WTC11 (cell line): ENCODE data around the gene ZNF230.

Experiments used
- ATF1 ChIP-seq: sonication (generic); formaldehyde crosslinking; IDR thresholded peaks from 2 replicates; pipeline ENCODE4 v1.8.1; 2023; ENCODE audit warnings: mild to moderate bottlenecking, moderate library complexity, missing genetic modification reagents
- ESRRA ChIP-seq: sonication (generic); formaldehyde crosslinking; IDR thresholded peaks from 2 replicates; pipeline ENCODE4 v1.8.1; 2022; ENCODE audit warnings: mild to moderate bottlenecking, missing genetic modification reagents, borderline replicate concordance
- FOXJ3 ChIP-seq: sonication (generic); formaldehyde crosslinking; IDR thresholded peaks from 2 replicates; pipeline ENCODE4 v1.9.0; 2021; ENCODE audit warnings: missing genetic modification reagents, mild to moderate bottlenecking, borderline replicate concordance
- FOXK1 ChIP-seq: sonication (generic); formaldehyde crosslinking; IDR thresholded peaks from 2 replicates; pipeline ENCODE4 v1.8.0; 2022; ENCODE audit warnings: mild to moderate bottlenecking, moderate library complexity, missing genetic modification reagents
- IRF2 ChIP-seq: sonication (generic); formaldehyde crosslinking; IDR thresholded peaks from 2 replicates; pipeline ENCODE4 v1.8.0; 2022; ENCODE audit warnings: low read depth, missing genetic modification reagents, borderline replicate concordance
- MAX ChIP-seq: sonication (generic); formaldehyde crosslinking; IDR thresholded peaks from 2 replicates; pipeline ENCODE4 v1.8.0; 2022; ENCODE audit warnings: mild to moderate bottlenecking, missing genetic modification reagents
- OVOL2 ChIP-seq: fragments of 250-450 bp; sonication (Bioruptor Pico); IDR thresholded peaks from 2 replicates; pipeline ENCODE4 v1.9.0; 2021; ENCODE audit warnings: mild to moderate bottlenecking, borderline replicate concordance
- RORB ChIP-seq: fragments of 250-450 bp; sonication (Bioruptor Pico); IDR thresholded peaks from 2 replicates; pipeline ENCODE4 v1.9.0; 2021; ENCODE audit warnings: mild to moderate bottlenecking
- TP53 ChIP-seq: sonication (generic); formaldehyde crosslinking; IDR thresholded peaks from 2 replicates; pipeline ENCODE4 v1.8.1; 2023; ENCODE audit warnings: mild to moderate bottlenecking, missing genetic modification reagents
- ZNF416 ChIP-seq: fragments of 250-450 bp; sonication (Bioruptor Pico); IDR thresholded peaks from 2 replicates; pipeline ENCODE4 v1.9.0; 2021; ENCODE audit warnings: mild to moderate bottlenecking, inconsistent platforms
- TF ChIP-seq, protein P1 (sequence below): fragments of 200-600 bp; IDR thresholded peaks from 2 replicates; pipeline ENCODE4 v1.8.0; 2022; ENCODE audit warnings: antibody characterized with exemption
- TF ChIP-seq, protein P2 (sequence below): sonication (generic); formaldehyde crosslinking; IDR thresholded peaks from 2 replicates; pipeline ENCODE4 v1.8.1; 2023; ENCODE audit warnings: mild to moderate bottlenecking, missing genetic modification reagents
- TF ChIP-seq, protein P3 (sequence below): sonication (generic); formaldehyde crosslinking; IDR thresholded peaks from 2 replicates; pipeline ENCODE4 v1.8.1; 2022; ENCODE audit warnings: mild to moderate bottlenecking, moderate library complexity, missing genetic modification reagents

DNA sequence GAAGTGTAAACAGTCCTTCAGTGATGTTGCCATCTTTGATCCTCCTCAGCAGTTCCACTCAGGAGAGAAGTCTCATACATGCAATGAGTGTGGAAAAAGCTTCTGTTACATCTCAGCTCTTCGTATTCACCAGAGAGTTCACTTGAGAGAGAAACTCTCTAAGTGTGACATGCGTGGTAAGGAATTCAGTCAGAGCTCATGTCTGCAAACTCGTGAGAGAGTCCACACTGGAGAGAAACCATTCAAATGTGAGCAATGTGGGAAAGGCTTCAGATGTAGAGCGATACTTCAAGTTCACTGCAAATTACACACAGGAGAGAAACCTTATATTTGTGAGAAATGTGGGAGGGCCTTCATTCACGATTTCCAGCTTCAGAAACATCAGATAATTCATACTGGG, 7.7 kb downstream of the ZNF230 start:
- no peak for TF ChIP-seq FOXK1 (CRISPR knock-in tag)
- TF ChIP-seq RORB (CRISPR knock-in tag) = no peak
- TF ChIP-seq MAX = no peak
- no peak for TF ChIP-seq ESRRA (CRISPR knock-in tag)
- TF ChIP-seq, protein P1, sequence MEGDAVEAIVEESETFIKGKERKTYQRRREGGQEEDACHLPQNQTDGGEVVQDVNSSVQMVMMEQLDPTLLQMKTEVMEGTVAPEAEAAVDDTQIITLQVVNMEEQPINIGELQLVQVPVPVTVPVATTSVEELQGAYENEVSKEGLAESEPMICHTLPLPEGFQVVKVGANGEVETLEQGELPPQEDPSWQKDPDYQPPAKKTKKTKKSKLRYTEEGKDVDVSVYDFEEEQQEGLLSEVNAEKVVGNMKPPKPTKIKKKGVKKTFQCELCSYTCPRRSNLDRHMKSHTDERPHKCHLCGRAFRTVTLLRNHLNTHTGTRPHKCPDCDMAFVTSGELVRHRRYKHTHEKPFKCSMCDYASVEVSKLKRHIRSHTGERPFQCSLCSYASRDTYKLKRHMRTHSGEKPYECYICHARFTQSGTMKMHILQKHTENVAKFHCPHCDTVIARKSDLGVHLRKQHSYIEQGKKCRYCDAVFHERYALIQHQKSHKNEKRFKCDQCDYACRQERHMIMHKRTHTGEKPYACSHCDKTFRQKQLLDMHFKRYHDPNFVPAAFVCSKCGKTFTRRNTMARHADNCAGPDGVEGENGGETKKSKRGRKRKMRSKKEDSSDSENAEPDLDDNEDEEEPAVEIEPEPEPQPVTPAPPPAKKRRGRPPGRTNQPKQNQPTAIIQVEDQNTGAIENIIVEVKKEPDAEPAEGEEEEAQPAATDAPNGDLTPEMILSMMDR = no peak
- no peak for TF ChIP-seq FOXJ3 (CRISPR knock-in tag)
- no peak for TF ChIP-seq IRF2 (CRISPR knock-in tag)
- TF ChIP-seq OVOL2 = no peak
- TF ChIP-seq, protein P2, sequence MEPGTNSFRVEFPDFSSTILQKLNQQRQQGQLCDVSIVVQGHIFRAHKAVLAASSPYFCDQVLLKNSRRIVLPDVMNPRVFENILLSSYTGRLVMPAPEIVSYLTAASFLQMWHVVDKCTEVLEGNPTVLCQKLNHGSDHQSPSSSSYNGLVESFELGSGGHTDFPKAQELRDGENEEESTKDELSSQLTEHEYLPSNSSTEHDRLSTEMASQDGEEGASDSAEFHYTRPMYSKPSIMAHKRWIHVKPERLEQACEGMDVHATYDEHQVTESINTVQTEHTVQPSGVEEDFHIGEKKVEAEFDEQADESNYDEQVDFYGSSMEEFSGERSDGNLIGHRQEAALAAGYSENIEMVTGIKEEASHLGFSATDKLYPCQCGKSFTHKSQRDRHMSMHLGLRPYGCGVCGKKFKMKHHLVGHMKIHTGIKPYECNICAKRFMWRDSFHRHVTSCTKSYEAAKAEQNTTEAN (CRISPR knock-in tag) = no peak
- no peak for TF ChIP-seq TP53 (CRISPR knock-in tag)
- no peak for TF ChIP-seq ATF1 (CRISPR knock-in tag)
- TF ChIP-seq, protein P3, sequence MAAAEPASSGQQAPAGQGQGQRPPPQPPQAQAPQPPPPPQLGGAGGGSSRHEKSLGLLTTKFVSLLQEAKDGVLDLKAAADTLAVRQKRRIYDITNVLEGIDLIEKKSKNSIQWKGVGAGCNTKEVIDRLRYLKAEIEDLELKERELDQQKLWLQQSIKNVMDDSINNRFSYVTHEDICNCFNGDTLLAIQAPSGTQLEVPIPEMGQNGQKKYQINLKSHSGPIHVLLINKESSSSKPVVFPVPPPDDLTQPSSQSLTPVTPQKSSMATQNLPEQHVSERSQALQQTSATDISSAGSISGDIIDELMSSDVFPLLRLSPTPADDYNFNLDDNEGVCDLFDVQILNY (CRISPR knock-in tag) = no peak
- no peak for TF ChIP-seq ZNF416
